ENCODE results near the gene KRT26.
"Not testable (repeated sequence)": the region's sequence is repeated elsewhere in the genome, so short reads cannot be mapped to it uniquely, and the experiment has no call there.

Gene KRT26, protein sequence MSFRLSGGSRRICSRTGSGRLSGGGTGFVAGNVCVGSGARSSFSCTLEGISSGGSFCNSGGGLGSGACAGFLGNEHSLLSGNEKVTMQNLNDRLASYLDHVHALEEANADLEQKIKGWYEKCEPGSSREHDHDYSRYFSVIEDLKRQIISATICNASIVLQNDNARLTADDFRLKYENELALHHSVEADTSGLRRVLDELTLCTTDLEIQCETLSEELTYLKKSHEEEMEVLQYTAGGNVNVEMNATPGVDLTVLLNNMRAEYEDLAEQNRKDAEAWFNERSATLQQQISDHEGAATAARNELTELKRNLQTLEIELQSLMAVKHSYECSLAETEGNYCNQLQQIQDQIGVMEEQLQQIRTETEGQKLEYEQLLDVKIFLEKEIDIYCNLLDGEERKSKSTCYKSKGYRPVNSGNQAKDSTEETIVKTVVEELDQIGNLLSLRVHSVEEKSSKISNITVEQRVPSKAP

DNA sequence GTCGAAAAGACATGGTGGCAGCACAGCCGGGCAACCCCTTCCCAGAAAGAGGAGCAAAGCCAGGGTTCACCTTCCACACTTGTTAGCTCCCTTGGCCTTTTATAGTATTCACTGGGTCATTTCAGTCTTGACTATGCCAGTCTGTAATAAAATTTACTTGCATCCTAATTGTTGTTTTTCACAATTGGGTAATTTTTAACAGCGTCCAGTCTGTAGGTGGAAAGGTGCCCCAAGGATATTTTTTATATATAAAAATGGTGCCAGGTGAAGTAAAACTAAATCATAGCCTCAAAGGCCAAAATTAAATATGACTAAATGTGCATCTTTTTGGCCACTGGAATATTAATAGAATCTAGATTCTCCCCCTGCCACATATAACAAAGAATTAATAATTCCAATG lies at the start of gene KRT26:
Gene KRT26 (minus strand): TSS at position 101 of the 400 bp plus-strand sequence. CDS start 88 bp downstream, at position 13.
- DNase-seq: no peak

DNA sequence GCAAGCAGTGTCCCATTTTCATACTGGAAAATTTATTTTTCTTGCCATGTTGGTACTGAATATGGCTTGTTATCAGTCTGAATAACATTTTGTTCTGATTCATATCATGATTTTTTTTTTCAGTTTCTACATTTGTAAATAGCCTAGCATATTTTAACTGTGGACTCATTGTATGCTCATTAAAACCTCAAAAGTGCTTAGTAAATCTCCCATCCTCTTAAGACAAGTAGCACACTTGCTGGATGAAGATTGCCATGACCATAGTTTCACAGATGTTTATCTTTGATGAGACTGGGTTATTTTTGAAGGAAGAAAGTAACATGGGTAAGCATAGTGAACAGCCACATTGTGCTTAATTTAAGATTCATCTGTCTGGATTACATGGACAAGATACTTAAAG lies 49.5 kb upstream of the KRT26 start:
- DNase-seq: no peak

DNA sequence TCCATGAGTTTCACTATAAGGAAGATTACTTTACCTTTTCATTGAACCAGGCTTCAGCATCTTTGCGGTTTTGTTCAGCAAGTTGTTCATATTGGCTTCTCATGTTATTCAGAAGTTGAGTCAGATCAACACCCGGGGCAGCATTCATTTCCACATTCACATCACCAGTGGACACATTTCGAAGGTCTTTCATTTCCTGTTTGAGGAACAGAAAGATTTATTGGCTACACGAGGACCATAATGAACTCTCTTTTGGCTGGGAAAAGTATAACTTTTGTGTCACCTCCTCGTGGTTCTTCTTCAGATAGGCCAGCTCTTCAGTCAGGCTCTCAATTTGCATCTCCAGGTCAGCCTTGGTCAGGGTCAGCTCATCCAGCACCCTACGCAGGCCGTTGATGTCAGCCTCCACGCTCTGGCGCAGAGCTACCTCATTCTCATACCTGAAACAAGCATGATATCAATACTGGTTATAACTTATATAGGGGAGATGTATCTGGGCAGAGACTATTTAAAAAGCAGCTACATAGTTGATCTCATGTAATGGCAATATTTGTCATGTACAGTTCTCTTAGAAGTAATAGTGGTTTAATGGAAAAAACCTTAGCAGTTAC lies 48.3 kb upstream of the KRT26 start:
- DNase-seq: no peak

DNA sequence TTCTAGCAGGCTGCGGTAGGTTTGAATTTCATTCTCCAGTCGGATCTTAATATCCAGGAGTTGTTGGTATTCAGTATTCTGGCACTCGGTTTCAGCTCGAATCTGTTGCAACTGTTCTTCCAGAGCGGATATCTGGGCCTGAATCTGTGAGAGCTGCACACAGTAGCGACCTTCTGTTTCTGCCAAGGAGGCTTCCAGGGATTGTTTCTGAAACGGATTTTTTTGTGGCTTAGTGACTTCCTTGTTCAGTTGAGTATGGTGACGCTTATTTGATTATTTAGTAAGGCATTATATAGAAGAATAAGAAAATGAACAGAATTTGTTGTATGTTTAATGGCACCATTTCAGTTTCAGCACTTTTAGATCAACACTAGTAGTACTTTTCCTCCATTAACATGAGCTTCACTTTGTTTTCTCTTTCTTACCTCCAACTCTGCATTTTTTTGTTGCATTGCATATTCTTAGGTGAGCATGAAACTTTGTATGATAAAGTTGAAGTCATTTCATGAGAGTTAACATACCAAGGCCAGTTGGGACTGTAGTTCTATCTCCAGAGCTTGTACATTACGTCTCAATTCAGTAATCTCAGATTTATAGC lies 47.6 kb upstream of the KRT26 start:
- no peak for DNase-seq

DNA sequence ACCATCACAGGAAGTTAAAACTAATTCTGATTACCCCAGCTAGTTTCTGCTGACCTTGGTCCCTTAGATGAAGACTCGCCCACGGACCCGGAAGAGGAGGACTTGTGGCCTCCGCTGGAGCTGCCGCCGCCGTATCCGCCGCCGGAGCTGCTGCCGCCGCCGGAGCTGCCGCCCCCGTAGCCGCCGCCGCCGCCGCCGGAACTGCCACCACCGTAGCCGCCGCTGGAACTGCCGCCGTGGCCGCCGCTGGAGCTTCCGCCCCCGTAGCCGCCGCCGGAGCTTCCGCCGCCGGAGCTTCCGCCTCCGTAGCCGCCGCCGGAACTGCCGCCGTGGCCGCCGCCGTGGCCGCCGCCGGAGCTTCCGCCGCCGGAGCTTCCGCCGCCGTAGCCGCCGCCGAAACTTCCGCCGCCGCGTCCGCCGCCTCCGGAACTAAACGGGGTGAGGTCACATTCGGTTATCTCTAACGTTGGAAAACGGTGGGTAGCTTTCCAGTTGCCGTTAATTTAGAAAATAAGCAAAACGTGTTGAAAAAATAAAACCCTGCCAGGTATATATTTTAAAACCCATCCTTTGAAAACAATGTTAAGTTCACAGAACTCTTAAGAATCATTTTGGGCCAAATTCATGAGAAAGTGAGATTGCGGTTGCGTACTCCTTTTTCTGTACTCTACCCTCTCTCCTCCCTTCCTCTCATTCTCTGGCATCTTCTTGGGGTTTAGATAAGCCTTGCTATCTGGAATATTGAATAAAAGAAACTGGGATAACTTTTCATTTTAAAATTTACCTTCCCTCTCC lies 46.9 kb upstream of the KRT26 start:
- DNase-seq: peak; percentile 33 to 90

DNA sequence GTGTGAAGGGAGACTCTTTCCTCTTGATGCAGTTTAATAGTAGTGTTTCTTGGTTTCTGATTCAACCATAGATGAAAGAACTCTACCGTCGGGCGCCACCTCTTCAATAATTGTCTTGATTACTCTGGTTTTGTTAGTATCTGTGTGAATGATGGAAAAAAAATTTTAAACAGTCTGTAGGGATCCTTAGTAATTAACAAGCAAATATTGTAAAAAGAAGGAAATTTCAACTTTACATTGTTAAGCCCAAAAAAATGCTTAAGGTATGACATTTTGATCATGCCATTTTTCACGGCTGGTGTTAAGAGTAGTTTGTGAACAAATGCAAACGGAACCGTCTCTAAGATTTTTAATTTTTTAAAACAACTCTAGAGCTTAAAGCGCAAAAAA lies 46.3 kb upstream of the KRT26 start:
- no peak for DNase-seq

DNA sequence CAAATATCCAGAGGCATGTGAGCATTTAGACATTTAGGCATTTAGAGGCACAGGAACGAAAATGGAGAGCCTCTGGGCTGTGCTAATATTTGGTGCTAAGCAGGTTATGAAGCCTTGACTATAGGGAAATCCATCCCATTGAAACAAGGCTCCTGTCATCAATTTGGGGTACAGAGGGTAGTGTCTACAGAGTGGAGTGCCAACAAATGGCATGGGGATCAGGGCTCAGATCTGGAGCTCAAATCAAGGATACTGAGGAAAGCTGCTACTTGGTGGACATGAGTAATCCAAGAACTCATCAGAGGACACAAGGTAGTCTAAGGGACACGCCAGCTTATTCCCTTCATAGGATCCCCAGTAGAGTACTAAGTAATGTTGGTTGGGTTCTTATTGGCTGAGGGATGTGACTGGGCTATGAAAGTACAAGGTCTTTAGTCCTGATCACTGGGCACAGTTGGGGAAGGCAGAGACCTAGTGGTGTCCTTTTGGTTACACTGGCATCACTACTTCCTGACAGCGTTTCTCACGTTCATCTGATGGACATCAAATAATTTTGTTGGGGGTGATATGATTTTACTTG lies 45.2 kb upstream of the KRT26 start:
- DNase-seq: no peak

DNA sequence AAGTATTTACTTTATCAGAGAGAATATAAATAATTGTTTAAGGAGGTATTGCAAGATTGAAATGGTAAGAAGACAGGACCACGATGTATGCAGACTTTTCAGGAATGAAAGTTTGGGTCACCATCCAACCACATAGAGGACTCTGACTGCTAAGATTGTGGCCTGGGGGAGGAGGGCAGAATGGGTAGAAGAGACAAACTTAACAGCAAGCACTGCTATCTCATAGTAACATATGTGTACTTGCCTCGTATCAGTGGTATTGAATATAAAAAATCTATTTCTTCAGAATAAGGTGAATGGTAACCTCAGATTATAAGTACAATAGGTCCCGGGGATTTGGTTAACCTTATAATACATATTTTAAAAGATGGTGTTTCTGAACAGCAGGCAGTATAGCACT lies 44.6 kb upstream of the KRT26 start:
- DNase-seq: no peak

DNA sequence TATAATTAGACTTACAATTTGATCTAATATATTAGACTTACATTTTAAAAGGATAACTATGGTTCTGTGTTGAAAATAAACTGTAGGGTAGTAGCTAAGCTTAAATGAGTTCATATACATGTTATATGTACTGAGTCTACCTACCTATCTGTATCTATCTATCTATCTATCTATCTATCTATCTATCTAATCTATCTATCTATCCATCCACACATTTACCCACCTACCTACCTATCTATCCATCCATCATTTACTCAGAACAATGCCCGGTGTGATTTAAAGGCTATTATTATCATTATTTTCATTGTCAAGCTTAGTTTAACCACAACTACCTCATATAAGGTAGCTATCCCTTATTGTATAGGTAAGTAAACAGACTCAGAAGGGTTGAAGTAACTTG lies 43.4 kb upstream of the KRT26 start:
- no peak for DNase-seq

DNA sequence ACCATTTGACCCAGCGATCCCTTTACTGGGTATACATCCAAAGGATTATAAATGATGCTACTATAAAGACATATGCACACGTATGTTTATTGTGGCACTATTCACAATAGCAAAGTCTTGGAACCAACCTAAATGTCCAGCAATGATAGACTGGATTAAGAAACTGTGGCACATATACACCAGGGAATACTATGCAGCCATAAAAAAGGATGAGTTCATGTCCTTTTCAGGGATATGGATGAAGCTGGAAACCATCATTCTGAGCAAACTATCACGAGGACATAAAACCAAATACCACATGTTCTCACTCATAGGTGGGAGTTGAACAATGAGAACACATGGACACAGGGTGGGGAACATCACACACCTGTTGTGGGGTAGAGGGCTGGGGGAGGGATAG lies 42.7 kb upstream of the KRT26 start:
- not testable (repeated sequence) for DNase-seq

DNA sequence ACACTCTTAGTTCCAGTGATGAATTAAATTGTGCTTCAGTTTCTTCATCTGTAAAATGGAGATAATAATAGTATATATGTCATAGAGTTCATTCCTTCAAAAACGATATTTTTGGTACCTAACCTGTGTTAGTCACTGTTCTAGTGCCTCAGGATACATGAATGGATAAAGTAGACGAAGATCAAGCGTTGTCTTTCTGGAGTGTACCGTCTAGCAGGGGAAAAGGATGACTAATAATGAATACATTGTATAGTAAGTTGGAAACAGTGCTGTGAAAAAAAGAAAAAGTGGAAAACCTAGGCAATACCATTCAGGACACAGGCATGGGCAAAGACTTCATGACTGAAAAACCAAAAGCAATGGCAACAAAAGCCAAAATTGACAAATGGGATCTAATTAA lies 41.8 kb upstream of the KRT26 start:
- no peak for DNase-seq

DNA sequence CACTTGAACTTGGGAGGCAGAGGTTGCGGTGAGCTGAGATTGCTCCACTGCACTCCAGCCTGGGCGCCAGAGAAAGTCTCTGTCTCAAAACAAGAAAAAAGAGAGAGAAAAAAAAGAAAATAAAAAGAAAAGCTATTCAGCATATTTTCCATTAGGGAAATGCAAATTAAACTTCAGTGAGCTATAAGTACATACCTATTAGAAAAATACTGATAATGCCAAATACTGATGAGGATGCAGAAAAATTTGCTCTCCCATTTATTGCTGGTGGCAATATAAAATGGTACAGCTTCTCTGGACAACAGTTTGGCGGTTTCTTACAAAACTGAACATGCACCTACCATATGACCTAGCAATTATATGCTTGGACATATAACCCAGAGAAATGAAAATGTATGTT lies 40.6 kb upstream of the KRT26 start:
- no peak for DNase-seq

DNA sequence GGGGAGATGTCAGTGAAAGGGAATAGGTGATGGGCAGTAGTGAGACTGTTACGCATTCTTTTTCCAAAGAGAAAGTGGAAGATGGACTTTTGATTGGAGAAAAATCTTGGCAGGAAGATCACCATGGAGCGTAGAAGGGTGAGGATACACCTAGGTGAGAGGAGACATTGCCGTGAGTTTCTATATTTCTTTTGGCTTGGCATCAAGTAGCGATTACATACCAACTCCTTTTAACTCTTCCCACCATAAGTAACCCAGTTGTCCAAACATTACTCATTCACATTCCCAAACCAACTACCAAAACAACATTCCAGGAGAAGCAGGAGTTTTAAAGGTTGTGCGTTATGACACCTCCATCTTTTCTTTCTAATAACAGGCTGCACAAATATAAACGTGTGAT lies 38.5 kb upstream of the KRT26 start:
- DNase-seq: no peak

DNA sequence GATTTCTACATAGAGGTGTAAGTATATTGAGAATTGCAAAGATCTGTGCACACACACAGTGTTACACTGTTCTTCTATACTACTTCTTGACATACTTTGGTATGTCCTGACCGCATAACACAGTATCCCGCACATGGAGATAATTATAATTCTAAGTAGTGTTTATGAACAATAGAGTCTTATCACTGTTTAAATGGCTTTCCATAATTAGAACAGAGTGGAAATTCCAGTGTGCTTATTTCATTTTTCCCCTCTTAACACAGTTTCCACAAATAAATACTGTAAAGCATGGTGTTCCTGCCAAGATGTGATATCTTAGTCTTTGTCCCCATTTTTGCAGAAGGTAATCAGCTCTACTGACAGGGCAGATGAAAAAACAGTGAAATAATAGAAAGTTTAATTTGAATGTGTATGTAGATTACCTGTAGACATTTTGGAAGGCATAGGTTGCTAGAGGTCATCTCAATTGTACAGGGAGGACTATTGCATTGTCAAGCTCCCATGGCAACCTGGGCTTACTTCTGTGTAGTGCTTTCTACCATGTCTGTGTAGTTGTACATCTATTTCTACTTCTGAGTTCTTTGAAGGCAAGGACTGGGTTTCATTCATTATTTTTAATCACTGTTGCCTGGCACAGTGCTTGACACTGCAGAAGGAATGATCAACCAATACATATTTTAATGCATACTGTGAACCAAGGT lies 37.9 kb upstream of the KRT26 start:
- DNase-seq: no peak

DNA sequence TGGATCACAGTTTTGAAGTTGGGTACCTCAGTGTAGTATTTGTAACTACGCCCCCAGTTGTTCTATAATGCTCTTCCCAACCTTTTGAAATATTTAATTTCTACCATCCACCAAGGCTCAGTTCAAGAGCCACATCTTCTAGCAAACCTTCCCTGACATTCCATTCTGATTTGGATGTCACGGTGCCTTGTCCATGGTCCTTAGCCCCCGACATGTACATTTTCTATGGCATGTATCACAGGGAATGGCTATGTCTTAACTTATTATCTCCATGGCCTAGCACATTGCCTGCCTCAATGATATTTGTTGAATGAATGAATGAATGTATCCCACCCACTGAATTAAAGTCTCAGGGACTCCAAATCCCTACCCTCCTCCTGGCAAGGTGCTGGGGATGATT lies 34.1 kb upstream of the KRT26 start:
- no peak for DNase-seq

DNA sequence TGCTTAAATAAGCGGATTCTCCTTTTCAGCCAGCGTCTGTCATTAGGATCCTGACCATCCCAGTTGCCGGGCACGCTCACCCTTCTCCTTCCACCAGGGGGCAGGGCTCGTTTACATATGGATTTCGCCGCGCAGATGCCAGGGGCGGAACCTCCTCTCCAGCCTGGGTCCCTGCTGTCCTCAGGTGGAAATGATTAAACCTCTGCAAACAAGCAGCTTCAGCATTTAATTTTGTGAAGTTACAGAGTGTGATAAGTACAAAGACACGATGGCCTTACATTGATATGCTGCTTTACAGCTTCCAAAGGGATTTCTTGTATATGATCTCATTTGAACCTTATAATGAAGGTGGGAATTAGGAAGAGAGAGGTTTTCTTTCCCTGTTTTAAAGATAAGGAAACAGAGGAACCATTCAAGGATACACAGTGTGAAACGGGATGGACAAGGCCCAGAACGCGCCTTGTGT lies 31.6 kb upstream of the KRT26 start:
- peak; percentile 56 to 90 for DNase-seq

DNA sequence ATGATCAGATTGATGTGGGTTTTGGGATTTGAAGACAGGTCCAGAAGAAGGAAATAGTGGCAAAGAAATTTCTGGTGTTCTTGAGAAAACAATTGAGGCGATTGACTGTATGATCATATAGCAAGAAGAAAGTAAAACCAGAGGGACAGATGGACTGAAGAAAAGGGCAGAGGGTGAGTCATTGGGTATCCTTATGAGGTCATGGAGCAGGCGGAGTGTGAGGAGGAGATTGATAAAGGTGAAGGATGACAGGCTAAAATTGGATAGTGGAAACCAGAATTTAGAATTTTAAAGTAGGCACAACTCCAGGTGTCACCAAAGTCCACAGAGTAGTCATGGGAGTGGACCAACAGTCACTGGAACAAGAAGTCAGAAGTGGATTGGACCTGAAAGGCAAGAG lies 29.2 kb upstream of the KRT26 start:
- DNase-seq: no peak

DNA sequence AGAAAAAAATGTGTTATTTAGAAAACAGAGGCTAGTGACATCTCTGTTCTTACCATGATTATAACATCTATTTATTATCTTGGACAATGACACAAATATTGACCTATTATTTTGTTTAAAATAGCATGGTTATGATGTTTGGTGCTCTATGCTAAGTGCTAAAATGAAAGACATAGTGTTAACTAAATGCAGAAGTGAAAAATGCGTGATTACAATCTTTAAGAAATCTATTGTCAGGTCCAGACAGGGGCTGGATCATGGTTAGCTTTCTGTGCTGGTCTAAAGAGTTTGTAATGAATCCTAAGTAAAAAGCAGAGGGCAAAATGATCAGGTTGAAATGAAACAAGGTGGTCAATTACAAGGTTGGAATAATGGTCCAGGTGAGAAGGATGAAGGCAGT lies 28.4 kb upstream of the KRT26 start:
- DNase-seq: no peak

DNA sequence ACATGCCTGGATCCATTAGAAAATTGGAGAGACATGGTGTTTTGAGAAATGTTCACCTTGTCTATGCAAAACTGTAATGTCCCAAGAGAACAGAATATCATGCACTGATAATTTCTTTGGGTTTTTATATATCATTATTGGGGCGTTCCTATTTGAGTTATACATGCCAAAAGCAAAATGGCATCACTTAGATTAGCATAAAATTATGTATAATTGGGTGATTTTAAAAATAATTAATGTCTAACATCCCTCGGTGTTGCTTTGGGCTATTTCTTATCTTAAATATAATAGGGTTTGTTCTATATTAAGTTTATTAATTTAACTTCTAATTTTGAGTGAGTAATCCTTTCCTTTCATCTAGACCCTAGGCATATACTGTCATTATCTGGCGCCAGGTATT lies 27.9 kb upstream of the KRT26 start, which contains the start of gene KRT28:
Gene KRT28 (minus strand): TSS at position 101 of the 400 bp plus-strand sequence. CDS start 66 bp downstream, at position 35.
- no peak for DNase-seq

DNA sequence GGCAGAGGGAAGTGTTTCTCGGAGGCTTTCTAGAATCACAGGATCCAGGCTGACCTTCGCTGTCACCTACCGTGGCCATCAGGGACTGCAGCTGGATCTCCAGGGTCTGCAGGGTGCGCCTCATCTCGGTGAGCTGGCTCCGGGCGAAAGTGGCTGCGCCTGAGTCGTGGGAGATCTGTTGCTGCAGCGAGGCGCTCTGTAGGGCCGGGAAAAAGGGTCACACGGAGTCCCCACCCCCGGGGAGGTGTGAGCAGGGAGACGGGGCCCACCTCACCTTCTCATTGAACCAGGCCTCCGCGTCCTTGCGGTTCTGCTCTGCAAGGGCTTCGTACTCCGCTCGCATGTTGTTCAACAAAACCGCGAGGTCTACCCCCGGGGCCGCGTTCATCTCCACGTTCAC lies 24.8 kb upstream of the KRT26 start:
- no peak for DNase-seq

DNA sequence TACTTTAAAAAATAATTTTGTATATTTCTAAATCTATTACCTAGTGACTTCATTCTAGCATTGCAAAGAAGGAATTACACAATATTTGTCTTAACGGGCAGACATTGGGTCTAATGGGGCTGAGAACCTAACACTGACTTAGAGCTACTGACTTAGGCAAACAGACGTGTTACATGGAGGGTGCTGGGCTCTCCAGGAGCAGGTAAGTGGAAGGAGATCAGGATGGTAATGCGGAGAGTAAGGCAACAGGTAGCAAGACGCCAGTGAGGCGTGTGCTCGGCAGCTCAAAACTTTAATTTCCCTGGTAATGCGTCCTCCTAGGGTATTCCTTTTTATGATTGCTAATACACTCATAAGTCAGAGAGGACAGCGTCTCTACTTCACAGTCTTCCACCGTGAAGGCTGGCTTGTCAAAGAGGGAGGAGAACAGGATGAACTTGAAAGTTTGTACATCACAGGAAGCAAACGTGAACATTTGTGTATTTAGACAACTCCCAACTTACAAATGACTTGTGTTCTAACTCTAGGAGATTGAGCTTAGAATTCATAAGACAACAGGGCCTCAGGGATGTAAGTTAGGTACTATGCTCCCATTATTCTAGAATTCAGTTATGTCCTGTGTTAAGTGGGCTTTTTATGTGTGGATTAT lies 23.1 kb upstream of the KRT26 start:
- DNase-seq: no peak

DNA sequence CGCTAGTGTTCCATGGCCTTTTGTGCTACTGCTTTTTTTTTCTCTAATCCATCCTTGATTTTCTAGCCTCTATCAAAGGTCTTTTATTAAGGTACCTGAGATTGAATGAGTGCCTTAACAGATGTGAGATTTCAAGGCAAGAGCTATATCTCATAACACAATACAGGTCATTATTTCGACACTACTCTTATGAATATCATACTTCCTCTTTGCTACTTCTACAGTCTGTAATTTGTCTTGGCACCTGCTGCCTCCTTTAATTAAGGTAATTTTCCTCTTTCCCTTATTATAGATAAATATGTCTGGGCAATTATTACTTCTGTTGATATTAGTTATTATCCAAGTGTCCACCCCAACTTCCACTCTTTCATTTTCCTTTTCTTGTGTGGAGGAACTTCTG lies 22.5 kb upstream of the KRT26 start:
- DNase-seq: no peak
